ENCODE measurements around the gene MMP27.
A peak's percentile ranks its signal among the peaks of the same experiment; 100 is the strongest.

Gene MMP27

DNA sequence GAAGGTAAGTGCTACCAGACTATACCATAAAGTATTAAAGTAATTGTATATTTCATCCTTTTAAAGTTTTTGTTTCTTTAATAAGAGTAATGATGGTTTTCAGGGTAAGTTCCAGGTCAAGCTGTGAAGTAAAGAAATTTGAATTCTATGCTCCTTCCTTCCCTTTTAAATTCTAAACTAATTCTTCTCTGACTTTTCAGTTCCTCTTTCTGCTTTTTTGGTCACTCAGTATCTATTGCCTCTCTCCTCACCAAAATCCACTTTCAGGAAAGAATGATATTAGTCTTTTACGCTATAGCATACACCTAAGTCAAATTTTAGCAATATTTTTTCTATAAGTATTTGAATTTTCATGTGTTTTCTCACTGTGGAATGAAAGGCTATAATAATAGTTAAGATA lies 11.0 kb upstream of the MMP27 start:
- H3K27me3 ChIP-seq (ENCODE audit: insufficient read depth, poor library complexity, severe bottlenecking), result no peaks in the 10 kb centered on the region
- H3K27ac ChIP-seq (replicated peaks), result no peak overlapping the region
- TF ChIP-seq, protein P1, sequence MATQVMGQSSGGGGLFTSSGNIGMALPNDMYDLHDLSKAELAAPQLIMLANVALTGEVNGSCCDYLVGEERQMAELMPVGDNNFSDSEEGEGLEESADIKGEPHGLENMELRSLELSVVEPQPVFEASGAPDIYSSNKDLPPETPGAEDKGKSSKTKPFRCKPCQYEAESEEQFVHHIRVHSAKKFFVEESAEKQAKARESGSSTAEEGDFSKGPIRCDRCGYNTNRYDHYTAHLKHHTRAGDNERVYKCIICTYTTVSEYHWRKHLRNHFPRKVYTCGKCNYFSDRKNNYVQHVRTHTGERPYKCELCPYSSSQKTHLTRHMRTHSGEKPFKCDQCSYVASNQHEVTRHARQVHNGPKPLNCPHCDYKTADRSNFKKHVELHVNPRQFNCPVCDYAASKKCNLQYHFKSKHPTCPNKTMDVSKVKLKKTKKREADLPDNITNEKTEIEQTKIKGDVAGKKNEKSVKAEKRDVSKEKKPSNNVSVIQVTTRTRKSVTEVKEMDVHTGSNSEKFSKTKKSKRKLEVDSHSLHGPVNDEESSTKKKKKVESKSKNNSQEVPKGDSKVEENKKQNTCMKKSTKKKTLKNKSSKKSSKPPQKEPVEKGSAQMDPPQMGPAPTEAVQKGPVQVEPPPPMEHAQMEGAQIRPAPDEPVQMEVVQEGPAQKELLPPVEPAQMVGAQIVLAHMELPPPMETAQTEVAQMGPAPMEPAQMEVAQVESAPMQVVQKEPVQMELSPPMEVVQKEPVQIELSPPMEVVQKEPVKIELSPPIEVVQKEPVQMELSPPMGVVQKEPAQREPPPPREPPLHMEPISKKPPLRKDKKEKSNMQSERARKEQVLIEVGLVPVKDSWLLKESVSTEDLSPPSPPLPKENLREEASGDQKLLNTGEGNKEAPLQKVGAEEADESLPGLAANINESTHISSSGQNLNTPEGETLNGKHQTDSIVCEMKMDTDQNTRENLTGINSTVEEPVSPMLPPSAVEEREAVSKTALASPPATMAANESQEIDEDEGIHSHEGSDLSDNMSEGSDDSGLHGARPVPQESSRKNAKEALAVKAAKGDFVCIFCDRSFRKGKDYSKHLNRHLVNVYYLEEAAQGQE (IDR thresholded peaks at IDR 0.05; ENCODE audit: insufficient replicate concordance, low read depth), result no peak
- TF ChIP-seq SPI1 (IDR thresholded peaks at IDR 0.05; ENCODE audit: borderline replicate concordance, low read depth), result peak; percentile 91
- H3K4me3 ChIP-seq (replicated peaks; ENCODE audit: insufficient read depth, low read length), result no peak overlapping the region
- DNase-seq (ENCODE audit: low read depth in 1 of 2, low spot score in 1 of 2), result no peak

DNA sequence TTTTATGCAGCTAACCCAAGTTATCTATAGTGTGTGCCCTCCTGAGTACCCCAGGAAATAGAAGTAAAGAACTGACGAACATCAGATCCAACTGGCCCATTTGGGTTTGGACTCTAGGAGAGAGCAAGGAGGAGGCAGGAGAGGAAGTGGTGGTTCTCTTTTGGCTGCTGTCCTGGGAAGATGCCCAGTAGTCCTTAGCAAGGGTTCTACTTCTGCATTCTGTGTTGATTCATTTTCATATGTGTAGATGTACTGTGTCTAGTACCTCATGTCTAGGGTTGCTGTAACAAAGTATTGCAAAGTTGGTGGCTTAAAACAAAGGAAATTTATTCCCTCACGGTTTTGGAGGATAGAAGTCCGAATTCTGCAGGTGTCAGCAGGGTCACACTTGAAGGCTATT lies 6.6 kb upstream of the MMP27 start:
- TF ChIP-seq SPI1 (IDR thresholded peaks at IDR 0.05; ENCODE audit: borderline replicate concordance, low read depth) (peak; percentile 93), POLR2AphosphoS5 (IDR thresholded peaks at IDR 0.05; ENCODE audit: low read depth) (no peak), GABPA (IDR thresholded peaks at IDR 0.05; ENCODE audit: low read depth) (no peak)
- TF ChIP-seq, protein P1 (IDR thresholded peaks at IDR 0.05; ENCODE audit: insufficient replicate concordance, low read depth), result no peak
- TF ChIP-seq, protein P2, sequence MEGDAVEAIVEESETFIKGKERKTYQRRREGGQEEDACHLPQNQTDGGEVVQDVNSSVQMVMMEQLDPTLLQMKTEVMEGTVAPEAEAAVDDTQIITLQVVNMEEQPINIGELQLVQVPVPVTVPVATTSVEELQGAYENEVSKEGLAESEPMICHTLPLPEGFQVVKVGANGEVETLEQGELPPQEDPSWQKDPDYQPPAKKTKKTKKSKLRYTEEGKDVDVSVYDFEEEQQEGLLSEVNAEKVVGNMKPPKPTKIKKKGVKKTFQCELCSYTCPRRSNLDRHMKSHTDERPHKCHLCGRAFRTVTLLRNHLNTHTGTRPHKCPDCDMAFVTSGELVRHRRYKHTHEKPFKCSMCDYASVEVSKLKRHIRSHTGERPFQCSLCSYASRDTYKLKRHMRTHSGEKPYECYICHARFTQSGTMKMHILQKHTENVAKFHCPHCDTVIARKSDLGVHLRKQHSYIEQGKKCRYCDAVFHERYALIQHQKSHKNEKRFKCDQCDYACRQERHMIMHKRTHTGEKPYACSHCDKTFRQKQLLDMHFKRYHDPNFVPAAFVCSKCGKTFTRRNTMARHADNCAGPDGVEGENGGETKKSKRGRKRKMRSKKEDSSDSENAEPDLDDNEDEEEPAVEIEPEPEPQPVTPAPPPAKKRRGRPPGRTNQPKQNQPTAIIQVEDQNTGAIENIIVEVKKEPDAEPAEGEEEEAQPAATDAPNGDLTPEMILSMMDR (IDR thresholded peaks at IDR 0.05; ENCODE audit: insufficient read depth, low read length), result no peak
- H3K27me3 ChIP-seq (ENCODE audit: insufficient read depth, poor library complexity, severe bottlenecking), result no peaks in the 10 kb centered on the region
- peak in 1 of 2 experiments; percentile 28 for DNase-seq (ENCODE audit: low read depth in 1 of 2, low spot score in 1 of 2)
- no peak overlapping the region for H3K4me3 ChIP-seq (replicated peaks; ENCODE audit: insufficient read depth, low read length)
- H3K27ac ChIP-seq (replicated peaks), result no peak overlapping the region

DNA sequence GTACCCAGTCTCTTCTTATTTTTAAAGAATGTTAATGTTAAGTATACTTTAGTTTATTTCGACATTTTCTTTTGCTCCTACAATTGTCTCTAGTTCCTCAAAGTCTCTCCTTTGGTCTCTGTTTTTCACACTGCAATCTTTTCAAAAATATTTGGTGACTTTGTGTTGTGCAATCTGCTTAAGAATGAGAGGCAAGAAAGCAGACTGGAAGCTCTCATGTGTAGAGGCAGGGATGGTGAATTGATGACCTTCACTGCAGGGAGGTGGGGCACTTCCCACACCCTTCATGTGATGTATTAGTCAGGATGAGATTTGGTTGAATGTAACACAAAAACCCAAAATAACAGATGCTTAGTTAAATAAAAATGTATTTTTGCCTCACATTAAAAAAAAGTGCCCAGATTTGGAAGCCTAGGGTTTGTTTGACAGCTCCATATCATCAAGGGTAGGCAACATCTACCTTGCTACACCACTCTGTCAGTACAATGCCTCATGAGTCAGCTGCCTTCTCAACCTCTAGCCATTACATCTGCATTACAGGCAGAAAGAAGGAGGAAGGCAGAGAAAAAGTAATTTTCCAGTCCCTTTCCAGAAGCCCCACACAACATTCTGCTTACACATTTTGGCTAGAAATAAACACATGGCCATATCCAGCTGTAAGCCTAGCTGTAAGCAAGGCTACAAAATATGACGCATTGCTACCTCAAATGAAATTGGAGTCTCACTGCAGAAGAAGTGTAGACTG lies 3.8 kb upstream of the MMP27 start:
- Histone ChIP-seq H3K4me3 (replicated peaks; ENCODE audit: insufficient read depth, low read length) (no peak overlapping the region), H3K27ac (replicated peaks) (peak overlapping the region; percentile 28; the same call in 1 of the 2 replicates), H3K27me3 (ENCODE audit: insufficient read depth, poor library complexity, severe bottlenecking) (no peaks in the 10 kb centered on the region)
- peak; percentile 53 to 59 for DNase-seq (ENCODE audit: low read depth in 1 of 2, low spot score in 1 of 2)
- no peak for TF ChIP-seq POLR2AphosphoS5 (IDR thresholded peaks at IDR 0.05; ENCODE audit: low read depth)

DNA sequence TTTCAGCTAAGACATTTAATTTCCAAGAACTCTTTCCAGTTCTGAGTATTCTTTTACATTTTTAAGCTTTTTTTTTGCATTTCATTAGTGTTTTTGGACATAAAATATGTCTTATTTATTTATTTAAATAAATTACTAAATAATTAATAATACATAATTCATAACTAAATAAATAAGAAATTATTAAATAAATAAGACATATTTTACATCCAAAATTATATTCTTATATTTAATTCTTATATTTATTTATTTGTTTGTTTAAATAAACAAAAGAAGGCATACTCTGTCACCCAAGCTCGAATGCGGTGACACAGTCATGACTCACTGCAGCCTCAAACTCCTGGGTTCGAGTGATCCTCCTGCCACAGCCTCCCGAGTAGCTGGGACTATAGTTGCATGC lies 3.1 kb upstream of the MMP27 start:
- Histone ChIP-seq H3K27ac (replicated peaks) (peak overlapping the region; percentile 28; the same call in 1 of the 2 replicates), H3K4me3 (replicated peaks; ENCODE audit: insufficient read depth, low read length) (no peak overlapping the region), H3K27me3 (ENCODE audit: insufficient read depth, poor library complexity, severe bottlenecking) (no peaks in the 10 kb centered on the region)
- no peak for DNase-seq (ENCODE audit: low read depth in 1 of 2, low spot score in 1 of 2)
- TF ChIP-seq, protein P1 (IDR thresholded peaks at IDR 0.05; ENCODE audit: insufficient replicate concordance, low read depth), result no peak
- TF ChIP-seq SPI1 (IDR thresholded peaks at IDR 0.05; ENCODE audit: borderline replicate concordance, low read depth), result no peak

Data from HL-60 (cell line).